Stimulated activated CD4-positive, alpha-beta T cell treated with anti-CD3 and anti-CD28 coated beads, Interleukin-2, amount 100 ng/mL, for 4 hours (primary cell): Measurements from ENCODE around the gene TPGS1.

Experiments used
- DNase-seq: peaks from one replicate; pipeline ENCODE4 v3.0.0-alpha.2; 2020; ENCODE audit warnings: low read depth

The TPGS1 gene

GRCh38 chr19:495402-496111, 11.7 kb upstream of the TPGS1 start:
- DNase-seq: no peak

DNA sequence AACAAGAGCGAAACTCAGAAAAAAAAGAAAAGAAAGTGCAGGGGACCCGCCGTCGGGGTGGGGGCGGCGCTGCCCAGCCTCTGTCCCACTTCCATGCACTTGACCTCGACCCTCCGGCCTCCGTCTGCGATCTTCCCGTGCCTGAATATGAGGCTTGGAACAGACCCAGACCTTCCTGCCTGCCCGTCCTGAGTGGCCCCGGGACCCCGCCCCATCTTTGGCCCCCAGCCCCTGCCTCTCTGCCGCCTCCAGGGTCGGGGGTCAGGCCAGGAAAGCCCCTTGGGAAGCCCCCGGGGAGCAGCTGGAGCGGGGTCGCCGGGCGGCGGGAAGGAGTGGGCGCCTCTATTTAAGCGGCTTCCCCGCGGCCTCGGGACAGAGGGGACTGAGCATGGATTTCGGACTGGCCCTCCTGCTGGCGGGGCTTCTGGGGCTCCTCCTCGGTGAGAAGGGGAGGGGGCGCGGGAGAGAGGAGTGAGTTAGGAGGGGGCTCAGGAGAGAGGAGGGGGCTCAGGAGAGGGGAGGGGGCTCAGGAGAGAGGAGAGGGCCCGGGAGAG, 11.1 kb upstream of the TPGS1 start, which contains the start of gene MADCAM1:
TSS of gene MADCAM1 (plus strand) at position 375 of the 554 bp plus-strand sequence. CDS start at position 389, 14 bp downstream.
- DNase-seq: no peak

DNA sequence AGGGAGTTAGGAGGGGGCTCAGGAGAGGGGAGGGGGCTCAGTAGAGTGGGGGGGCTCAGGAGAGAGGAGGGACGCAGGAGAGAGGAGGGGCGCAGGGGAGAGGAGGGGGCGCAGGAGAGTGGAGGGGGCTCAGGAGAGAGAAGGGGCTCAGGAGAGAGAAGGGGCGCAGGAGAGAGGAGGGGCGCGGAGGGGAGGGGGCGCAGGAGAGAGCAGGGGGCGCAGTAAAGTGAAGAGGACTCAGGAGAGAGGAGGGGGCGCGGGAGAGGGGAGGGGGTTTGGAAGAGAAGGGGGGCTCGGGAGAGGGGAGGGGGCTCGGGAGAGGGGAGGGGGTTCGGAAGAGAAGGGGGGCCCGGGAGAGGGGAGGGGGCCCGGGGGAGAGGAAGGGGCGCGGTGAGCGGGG, 10.3 kb upstream of the TPGS1 start:
- no peak for DNase-seq

- no peak for DNase-seq
Measured at GRCh38 chr19:497491-497868, 9.8 kb upstream of the TPGS1 start.

DNA sequence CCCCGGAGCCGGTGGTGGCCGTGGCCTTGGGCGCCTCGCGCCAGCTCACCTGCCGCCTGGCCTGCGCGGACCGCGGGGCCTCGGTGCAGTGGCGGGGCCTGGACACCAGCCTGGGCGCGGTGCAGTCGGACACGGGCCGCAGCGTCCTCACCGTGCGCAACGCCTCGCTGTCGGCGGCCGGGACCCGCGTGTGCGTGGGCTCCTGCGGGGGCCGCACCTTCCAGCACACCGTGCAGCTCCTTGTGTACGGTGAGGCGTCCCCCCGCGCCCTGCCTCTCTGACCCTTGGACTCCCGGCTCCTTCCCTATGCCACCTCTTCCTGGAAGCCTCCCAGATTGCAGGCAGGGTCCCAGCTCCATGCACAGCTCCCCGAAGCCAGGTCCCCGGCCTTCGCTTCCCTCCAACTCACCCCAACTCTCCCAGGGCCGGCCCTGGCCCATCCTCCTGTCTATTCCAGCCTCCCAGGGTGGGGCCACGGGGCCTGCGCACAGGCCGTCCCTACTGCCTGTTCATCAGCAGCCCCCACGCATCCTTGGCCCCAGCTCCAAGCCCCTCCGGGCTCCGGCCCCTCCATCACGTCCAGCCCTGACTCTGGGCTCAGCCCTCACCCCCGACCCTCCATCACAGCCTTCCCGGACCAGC, 9.3 kb upstream of the TPGS1 start:
- no peak for DNase-seq

DNA sequence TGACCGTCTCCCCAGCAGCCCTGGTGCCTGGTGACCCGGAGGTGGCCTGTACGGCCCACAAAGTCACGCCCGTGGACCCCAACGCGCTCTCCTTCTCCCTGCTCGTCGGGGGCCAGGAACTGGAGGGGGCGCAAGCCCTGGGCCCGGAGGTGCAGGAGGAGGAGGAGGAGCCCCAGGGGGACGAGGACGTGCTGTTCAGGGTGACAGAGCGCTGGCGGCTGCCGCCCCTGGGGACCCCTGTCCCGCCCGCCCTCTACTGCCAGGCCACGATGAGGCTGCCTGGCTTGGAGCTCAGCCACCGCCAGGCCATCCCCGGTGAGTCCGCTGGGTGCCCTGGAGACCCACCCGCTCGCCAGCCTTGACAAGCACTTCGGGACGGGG, 8.8 kb upstream of the TPGS1 start:
- DNase-seq: no peak

DNA sequence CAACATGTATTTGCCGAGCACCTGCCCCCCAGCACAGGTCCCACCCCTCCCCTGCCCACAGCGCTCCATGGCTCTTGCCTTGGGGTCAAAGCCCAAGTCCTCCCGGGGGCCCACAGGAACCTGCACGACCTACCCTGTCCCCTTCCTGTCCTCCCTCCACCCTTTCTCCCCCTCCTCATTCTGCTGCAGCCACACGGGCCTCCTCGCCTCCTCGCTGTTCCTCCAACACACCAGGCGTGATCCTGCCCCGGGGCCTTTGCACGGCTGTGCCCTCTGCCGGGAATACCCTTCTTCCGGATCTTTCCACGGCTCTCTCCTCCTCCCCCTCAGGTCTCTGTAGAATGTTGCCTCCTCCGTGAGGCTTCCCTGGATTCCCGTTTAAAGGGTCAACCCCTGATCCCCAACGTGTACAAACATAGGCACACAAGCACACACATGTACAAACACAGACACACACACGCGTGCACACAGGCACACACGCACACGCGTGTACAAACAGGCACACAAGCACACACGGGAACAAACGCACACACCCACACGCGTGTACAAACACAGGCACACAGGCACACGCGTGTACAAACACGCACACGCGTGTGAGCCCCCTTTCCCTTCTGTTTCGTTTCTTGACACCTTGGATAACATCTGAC, 8.2 kb upstream of the TPGS1 start:
- no peak for DNase-seq

DNA sequence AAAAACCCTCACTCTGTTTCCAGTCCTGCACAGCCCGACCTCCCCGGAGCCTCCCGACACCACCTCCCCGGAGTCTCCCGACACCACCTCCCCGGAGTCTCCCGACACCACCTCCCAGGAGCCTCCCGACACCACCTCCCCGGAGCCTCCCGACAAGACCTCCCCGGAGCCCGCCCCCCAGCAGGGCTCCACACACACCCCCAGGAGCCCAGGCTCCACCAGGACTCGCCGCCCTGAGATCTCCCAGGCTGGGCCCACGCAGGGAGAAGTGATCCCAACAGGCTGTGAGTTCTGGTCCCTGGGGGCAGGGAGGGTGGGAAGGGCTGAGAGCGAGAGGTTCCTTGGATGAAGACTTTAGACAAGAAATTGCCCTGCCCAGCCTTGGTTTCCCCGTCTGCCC, 5.7 kb upstream of the TPGS1 start:
- DNase-seq: no peak

- no peak for DNase-seq
Measured at GRCh38 chr19:504616-505015, 2.7 kb upstream of the TPGS1 start.

DNA sequence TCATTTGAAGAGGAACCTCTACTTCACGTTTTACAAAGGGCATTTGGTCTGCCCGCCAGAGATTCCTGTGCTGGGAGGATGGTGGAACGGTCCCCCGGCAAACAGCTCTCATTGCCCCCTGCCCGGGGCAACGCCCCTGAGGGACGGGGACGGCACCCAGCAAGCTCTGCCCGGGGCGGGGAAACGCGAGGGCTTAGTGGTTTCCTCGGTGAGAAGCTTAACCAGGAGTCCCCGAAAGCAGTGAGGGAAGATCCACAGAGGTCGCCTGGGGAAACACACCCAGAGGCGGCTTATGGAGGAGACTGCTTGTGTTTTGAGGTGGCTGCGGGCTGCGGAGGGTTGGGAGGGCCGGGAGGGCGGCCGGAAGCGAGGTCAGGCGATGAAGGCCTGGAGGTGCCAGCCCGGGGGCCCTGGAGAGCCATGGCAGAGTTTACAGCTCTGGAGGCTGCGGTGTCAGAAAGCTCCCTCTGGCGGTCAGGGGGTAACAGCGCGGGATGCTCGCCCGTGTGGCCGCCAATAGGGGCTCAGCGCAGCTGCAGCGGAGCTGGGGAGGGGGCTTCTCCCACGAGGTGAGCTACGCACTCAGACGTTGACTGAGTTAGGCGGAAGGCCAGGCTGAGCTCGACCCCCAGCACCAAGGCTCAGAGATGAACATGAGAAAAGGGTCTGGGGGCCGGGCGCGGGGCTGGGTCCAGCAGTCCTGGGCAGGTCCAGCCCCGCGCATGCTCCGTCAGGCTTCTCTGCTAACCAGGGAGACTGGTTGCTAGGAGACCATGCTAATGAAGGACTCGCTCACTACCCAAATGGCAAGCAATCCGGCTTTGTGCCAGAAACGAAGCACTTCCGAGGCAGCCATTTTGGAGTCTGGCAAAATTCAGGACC, 652 bp upstream of the TPGS1 start:
- peak; percentile 90 for DNase-seq

DNA sequence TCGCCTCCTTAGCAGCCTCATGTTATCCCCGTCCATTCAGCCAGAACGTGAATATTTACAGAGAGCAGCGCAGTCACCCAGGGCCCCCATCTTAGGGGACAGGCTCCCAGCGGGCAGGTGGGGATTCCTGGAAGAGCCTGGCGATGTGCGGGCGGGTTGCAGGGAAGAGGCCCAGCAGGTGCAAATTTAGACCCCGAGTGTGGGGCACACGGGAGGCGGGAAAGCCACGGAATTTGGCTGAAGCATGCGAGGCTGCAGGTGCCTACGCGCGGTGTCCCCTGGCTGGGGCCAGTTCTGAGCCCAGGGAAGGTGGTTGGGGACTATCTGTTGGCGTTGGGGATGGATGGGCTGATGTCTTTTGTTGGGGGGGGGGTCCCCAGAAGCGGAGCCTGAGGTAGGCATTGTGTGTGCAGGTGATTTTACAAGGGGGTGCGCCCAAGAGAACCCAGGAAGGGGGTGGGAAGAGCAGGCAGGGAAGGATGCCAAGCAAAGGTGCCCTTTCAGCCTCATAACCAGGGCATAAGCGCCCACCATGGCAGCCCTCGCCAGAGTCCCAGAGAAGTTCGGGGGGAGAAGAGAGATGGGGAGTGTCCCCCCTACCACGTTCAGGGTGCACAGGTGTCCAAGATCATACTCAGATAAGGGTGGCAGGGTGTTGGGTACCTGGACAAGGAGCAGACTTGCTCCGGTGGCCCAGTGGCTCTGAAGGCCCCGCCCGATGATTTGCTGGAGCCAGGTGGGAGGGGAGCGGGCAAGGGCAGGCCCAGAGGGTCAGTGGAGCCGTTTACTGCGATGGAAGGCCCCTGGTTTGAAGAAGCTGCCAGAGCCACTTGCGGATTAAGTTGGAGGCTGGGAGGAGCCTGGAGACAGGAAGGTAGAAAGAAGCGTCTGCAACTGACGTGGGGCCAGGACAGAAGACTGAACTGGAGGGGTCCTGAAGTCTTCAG, 1.2 kb downstream of the TPGS1 start:
- no peak for DNase-seq

DNA sequence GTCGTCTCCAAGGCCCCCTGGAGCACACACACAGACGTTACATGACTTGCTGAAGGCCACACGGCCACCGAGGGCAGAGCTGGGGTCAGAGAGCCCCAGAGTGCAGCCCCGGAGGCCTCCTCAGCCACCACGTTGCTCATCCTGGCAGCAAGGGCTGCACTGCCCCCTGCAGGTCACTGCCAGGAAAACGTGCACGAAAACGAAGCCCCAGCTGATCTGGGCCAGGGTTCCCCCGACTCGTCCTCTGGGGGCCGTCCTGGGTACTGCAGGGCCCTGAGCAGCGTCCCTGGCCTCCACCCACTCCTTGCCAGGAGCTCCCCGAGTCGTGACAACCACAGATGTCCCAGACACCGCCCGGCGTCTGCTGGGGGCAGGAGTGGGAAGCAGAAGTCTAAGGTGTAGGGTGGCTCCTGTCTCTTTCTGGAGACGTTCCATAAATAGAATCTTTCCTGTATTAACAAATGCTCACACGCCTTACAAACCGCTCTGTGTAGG, 3.4 kb downstream of the TPGS1 start:
- peak; percentile 87 for DNase-seq

- peak; percentile 81 for DNase-seq
Measured at GRCh38 chr19:511101-511851, 4.0 kb downstream of the TPGS1 start.

- no peak for DNase-seq
Measured at GRCh38 chr19:512547-513365, 5.5 kb downstream of the TPGS1 start.

- no peak for DNase-seq
Measured at GRCh38 chr19:513368-514165, 6.3 kb downstream of the TPGS1 start.

DNA sequence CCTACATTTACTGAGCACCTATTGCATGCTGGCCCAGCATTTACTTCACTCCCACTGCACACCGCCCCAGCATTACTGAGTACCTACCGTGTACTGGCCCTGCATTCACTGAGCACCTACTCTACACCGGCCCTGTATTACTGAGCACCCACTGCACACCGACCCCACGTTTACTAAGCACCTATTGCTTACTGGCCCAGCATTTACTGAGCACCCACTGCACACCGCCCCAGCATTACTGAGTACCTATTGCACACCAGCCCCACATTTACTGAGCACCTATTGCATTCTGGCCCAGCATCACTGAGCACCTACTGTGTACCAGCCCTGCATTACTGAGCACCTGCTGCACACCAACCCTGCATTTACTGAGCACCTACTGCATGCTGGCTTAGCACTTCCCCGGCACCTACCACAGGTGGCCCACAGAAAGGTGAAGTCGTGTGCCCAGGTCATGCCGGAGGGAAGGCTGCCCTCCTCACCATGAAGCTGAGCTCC, 6.9 kb downstream of the TPGS1 start:
- no peak for DNase-seq

GRCh38 chr19:517721-518597, 10.7 kb downstream of the TPGS1 start:
- no peak for DNase-seq
